NCI-H748 treated with DMSO at 0.1 percent for 48 hours (cell line): Measurements from ENCODE around the gene CAMSAP1.

ENCODE experiments used
- DNase-seq: peaks from one replicate; lab custom pipeline; 2025; lab: John Stamatoyannopoulos, UW

CAMSAP1 gene

GRCh38 chr9:135883410-135884089 lies 23.8 kb downstream of the CAMSAP1 start:
- no peak for DNase-seq

- no peak for DNase-seq
Observed at GRCh38 chr9:135882011-135882410, 25.3 kb downstream of the CAMSAP1 start.

- no peak for DNase-seq
Observed at GRCh38 chr9:135880438-135880837, 26.9 kb downstream of the CAMSAP1 start.

DNA sequence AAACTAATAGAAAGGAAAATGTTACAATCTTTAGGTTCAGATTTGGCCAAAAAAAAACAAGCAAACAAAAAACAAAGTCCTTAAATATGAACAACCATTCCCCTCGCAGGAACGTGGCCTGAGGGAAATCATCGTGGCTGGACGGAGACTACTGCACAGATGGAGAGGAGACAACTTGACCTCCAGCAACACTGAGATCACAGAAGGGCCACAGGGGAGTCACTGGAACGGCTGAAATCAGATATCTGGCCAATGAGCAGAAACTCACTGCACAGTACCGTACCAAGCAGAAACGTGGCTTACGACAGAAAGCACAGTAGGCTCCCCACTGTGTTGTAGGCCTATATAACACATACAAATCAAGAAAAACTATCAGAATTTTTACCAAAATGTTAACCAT lies 27.7 kb downstream of the CAMSAP1 start:
- DNase-seq: no peak

DNA sequence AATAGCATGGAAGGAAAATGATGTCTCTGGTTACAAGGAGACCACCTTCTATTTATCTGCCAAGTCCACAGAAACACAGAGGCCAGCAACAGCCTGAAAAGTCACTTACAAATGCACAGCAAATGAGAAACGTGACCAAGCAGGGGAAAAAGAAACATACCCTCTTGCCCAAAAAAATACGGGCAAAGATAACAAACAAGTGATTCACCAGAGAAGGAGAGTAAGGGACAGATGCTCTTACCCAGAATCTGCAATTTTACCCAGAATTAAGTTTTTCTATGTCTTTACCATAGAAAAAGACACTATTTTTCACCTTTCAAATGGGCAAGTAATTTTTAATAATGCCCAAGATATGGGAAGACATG lies 28.1 kb downstream of the CAMSAP1 start:
- no peak for DNase-seq

- no peak for DNase-seq
Observed at GRCh38 chr9:135878528-135879236, 28.7 kb downstream of the CAMSAP1 start.

DNA sequence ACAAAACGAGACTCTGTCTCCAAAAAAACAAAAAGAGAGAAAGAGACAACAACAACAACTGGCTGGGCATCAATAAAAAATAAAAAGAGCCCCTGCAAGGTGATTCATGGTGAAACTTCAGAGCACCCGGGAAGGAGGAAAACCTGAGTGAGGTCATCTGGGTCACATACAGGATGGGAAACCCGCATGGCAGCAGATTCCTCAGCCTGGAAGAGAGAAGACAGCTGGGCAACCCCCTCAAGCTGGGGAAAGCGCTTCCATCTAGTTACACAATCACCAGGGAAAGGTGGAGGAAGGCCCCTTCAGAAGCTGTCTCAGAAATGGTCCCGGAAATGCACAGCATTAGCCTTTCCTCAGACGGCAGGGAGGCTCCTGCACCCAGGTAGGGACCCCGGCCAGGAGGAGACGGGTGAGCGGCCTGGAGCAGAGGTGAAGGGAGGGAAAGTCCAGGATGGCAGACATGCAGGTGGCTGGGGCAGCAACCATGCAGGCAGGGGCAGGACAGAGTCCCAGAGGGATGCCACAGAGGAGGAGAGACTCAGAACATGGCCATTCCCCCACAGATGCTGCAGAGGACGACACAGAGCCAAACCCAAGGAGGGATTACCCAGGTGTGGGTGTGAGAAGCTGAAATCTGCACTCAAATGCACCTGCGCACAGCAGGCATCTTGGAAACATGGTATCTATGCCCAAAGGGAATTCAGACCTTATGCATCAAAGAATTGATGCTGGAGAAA lies 29.4 kb downstream of the CAMSAP1 start:
- no peak for DNase-seq

GRCh38 chr9:135876936-135877335 lies 30.4 kb downstream of the CAMSAP1 start:
- DNase-seq: no peak

DNA sequence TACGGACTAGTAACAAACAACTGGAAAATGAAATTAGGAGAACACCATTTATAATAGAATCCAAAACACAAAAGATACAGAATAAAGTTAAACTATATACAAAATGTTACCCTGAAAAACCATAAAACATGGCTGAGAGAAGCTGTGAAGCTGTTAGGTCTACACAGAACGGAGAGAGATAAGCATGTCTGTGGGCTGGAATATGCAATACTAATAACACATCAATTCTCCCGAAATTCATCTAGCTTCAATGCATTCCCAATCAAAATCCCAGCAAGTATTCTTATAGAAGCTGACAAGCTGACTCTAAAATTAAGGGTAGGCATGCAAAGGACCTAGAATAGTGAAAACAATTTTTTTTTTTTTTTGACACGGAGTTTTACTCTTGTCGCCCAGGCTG lies 32.5 kb downstream of the CAMSAP1 start:
- no peak for DNase-seq

- DNase-seq: no peak
Observed at GRCh38 chr9:135869909-135870308, 37.4 kb downstream of the CAMSAP1 start.

- DNase-seq: no peak
Observed at GRCh38 chr9:135865531-135865930, 41.8 kb downstream of the CAMSAP1 start.

GRCh38 chr9:135864447-135865049 lies 42.8 kb downstream of the CAMSAP1 start:
- peak; percentile 3 for DNase-seq

GRCh38 chr9:135862809-135863208 lies 44.5 kb downstream of the CAMSAP1 start:
- no peak for DNase-seq

- no peak for DNase-seq
Observed at GRCh38 chr9:135858491-135859185, 48.7 kb downstream of the CAMSAP1 start.

GRCh38 chr9:135857843-135858242 lies 49.5 kb downstream of the CAMSAP1 start:
- no peak for DNase-seq

DNA sequence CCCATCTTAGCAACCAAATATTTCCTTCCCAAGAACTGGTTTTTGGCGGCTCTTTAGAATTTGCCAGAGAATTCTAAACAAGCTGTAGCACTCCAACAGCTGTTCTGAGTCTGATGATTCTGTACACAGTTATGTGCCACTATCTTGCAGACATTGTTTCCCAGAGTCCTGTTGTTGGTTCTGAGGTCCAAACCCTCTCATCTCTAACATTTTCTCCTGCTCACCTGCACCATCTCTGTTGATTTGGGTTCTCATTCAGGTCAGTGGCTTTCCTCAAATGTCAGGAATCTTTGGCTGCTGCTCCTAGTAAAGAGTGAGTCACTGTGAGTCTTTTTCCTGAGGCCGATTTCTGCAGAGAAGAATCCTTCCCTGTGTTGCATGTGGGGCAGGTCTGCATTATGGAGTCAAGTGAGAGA lies 50.0 kb downstream of the CAMSAP1 start:
- no peak for DNase-seq

- no peak for DNase-seq
Observed at GRCh38 chr9:135851748-135852147, 55.6 kb downstream of the CAMSAP1 start.

DNA sequence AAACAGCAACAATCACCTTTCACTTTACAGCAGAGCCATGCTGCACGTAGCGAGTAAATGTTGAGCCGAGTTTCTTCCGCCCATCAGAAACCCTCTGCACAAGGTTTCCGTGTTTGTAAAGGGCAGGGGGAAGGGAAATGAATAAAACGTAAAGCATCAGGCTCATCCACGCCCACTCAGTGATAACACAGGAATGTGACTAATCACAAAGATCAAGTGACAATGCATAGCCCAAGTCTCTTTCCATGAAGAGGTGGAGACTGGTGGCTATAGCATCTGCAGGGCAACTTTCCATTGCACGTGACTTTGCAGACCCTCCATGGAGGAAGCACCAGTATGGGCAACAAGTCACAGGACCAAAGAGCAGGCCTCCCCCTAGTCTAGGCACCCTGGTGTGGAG lies 56.6 kb downstream of the CAMSAP1 start:
- DNase-seq: no peak

DNA sequence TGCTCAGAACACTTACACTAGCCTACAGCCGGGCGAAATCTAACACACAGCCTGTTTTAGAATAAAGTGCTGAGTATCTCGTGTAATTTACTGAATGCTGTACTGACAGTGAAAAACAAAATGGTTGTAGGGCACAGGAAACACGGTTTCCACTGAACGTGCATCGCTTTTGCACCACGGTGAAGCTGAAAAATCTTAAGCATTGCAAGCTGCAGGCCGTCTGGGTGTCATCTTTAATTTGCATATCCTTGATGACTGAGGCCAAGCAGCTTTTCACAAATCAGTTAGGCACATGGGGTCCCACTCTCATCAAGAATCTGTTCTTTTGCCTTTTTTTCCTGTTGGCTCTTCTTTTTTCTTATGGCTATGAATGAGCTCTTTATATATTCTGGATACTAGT lies 58.2 kb downstream of the CAMSAP1 start:
- no peak for DNase-seq

- DNase-seq: no peak
Observed at GRCh38 chr9:135848341-135849047, 58.9 kb downstream of the CAMSAP1 start.

DNA sequence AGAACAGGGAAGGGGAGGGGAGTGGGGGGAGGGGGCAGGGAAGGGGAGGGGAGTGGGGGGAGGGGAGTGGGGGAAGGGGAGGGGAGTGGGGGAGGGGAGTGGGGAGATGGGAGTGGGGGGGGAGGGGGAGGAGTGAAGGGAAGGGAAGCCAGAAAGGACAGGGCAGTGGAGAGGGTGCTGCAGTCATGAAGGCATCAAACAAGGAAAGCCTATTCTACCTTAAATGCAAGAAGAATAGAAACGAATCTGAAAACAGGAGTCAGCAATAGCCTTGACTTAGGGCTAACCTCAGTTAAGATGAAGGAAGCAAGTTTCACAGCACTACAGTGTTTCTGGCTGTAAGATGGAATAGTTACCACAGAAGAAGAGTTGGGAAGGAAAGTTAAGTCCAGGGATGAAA lies 59.5 kb downstream of the CAMSAP1 start:
- DNase-seq: no peak
